SIG-M5 (cell line): ENCODE data around the gene RAPGEF4.
"Not testable (repeated sequence)": the region's sequence is repeated elsewhere in the genome, so short reads cannot be mapped to it uniquely, and the experiment has no call there.

ENCODE experiments used
- DNase-seq: peaks from one replicate; lab custom pipeline; 2025; lab: John Stamatoyannopoulos, UW

RAPGEF4 gene

DNA sequence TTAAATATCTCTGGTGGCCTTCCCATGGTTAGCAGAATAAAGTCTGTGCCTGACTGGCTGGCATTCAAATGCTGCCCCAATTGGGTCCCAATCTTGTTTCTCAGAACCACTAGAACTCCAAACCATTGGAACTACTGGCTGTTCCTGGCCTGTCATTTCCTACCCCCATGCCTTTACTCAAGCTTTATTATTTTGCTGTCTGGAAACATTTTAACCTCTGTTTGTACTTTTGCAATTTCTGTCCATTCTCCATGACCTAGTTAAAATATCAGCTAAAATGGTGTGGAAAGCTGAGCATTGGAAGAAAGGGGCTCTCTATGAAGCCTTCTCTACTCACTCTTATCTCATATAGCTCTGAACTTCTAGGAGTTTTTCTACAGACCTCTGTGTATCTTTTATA is 38.7 kb downstream of the RAPGEF4 start:
- no peak for DNase-seq

GRCh38 chr2:172775319-172775718 is 39.7 kb downstream of the RAPGEF4 start:
- DNase-seq, result no peak

GRCh38 chr2:172777431-172777830 is 41.8 kb downstream of the RAPGEF4 start:
- DNase-seq, result no peak

DNA sequence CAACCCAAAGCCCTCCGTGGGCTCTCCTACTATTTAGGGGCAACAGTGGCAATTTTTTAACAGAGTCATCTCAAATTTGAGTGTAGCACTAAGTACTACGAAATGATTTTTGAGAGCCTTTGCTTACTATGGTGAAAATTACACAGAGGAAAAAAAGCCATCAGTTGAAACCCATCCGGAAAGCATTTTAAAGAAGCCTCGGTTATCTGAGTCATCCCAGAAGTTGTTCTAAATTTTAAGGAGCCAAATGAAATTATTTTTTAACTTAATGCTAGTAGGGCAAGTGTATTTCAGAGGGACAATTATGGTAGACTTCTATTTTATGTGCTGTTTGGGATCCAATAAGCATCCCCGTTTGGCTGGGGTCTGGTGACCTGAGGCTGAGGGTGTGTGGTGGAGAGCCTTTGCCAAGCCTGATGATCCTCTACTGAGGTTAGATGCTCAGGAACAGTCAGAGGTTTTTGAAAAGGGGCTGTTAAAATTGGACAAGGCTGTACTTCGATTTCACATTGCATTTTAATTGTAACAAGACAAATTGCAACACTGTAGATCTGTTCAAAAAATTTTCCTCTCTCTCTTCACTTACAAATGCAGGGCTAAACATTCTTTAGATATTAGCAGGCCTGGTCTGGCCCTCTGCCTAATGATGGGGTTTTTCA is 47.0 kb downstream of the RAPGEF4 start:
- no peak for DNase-seq

GRCh38 chr2:172783165-172783898 is 47.7 kb downstream of the RAPGEF4 start:
- DNase-seq, result no peak

DNA sequence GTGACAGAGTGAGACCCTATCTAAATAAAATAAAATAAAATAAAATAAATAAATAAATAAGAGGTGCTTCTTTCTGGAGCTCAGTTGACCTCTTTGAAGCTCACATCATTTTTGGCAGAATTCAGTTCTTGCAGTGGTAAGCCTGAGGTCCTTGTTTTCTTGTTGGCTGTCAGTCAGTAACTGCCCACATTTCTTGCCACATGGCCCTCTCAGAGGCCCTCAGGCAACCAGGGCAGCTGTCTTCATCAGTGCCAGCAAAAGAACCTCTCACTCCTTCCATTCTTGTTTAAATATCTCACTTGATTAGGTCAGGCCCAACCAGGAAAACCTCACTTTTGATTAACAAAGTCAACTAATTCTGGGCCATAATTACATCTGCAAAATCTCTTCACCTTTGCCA is 53.2 kb downstream of the RAPGEF4 start:
- DNase-seq, result no peak

DNA sequence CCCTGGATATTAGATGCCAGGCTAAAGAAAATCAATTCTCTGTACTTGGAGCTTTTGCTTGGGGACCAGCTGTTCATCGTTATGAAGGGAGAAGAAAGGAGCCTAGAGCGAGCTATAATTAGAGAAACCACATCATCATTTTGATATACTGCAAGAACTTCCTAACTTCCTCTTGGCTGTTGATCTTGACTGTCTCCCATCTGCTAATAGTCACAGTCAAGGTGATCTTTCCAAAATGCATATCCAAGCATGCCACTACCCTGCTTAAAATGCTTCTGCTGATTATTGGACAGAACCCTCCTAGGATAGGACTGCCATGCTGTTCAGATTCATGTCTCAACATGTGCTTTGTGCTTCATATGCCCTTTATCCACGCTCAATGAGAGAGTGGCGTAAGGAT is 54.8 kb downstream of the RAPGEF4 start:
- no peak for DNase-seq

DNA sequence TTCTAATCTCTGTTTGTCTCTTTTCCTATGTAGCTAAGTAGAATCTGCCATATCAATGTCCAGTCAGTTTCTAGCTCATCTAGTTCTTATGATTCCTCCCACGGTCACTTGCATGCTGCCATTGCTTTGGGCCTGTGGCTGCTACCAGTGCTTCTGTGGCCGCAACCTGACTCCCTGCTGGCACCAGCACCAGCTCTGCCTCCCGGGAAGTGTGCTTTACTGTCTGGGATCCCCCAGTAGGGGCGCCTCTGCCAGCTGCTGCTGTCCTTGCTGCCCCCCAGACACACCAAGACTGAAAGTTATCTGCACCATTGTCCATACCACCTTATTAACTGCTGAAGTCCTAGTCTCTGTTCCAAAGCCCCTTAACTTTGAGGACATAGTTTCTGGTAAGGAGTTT is 56.3 kb downstream of the RAPGEF4 start:
- no peak for DNase-seq

DNA sequence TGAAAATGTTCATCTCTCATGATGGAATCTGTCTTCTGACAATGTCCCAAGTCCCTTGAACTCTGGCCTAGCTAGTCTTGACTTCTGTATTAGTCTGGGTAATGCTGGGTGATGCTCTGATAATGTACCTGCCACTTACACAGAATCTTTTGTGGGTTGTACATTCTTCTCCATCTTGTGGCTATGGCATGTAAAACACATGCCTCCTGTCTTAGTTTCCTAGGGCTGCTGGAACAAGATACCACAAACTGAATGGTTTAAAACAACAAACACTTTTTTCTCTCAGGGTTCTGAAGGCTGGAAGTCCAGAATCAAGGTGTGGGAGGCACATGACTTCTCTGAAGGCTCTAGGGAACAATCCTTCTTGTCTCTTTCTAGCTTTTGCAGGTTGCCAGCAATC is 57.1 kb downstream of the RAPGEF4 start:
- no peak for DNase-seq

DNA sequence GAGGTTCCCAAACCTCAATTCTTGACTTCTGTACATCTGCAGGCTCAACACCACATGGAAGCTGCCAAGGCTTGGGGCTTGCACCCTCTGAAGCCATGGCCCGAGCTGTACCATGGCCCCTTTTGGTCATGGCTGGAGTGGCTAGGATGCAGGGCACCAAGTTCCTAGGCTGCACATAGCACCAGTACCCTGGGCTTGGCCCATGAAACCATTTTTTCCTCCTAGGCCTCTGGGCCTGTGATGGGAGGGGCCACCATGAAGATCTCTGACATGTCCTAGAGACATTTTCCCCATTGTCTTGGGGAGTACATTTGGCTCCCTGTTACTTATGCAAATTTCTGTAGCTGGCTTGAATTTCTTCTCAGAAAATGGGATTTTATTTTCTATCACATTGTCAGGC is 67.7 kb downstream of the RAPGEF4 start:
- not testable (repeated sequence) for DNase-seq

DNA sequence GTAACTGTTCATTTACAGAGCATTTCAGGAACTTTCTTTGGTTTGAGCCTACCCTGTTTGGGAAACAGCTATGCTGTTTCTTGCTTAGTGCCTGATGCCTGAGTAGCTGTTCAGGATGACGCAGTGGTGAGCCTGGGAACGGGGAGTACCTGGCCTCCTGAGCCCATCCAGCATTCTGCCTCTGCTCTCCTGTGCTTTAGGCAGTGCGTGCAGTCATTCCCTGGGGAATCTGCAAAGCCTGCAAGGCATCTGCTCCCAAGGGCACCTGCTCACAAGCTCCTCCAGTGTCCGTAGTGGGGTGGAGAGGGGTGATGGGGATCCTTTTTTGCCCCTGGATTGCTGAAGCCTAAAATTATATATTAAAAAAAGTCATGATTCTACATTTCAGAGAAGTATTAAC is 68.8 kb downstream of the RAPGEF4 start:
- no peak for DNase-seq

DNA sequence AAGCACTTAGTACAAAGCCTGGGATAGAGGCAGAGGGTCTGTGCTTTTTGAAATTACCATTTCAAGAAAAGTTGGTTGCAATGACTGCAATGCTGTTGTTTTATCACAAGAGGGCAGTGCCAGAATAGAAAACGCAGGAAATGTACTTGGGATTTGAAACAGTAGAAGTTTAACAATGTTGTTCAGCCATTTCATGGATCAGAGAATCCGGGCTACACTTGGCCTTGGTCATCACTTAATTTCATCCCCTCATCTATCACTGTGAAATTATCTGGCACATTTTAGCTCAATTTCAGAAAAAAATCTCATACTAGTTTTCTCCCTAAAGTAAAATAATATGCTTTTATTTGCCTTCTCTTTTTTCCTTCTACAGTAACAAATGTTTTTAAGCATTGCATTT is 70.8 kb downstream of the RAPGEF4 start:
- DNase-seq, result no peak

DNA sequence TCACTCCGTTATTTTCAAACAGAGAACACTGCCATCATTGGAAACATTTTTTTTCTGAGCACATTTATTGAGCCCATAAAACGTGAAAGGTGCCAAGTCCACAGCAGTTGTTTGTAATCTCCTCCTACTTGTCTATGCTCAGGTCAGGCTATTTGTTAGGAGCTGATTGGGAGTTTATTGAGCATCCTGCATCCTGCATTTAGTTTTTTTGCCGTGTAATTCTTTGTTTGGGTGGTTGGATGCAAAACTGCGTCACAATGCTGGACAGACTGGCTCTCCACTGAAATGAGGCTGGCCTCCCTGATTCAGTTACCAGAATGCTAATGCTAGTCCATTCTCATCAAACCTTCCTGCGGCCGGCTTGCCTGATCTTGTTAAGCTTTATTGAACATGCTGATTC is 71.4 kb downstream of the RAPGEF4 start:
- DNase-seq, result no peak

DNA sequence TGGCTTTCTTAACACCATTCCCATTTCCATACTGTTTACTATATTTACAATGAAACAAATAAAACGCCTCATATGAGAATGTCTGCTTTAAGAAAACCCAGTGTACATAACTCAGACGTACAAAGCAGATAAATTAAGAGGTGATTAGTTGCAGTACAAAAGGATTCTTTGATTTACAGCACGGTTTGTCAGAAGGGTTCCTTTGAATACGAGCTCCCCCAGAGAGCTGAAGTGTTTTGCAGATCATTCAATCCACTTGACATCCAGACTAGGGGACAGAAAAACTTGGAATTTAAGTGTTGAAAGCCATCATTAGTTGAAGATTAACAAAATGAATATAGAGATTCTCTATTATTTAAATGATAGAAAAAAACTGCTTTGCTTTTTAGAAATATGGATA is 72.5 kb downstream of the RAPGEF4 start:
- no peak for DNase-seq

- no peak for DNase-seq
Measured at GRCh38 chr2:172811027-172811426, 75.4 kb downstream of the RAPGEF4 start.

- no peak for DNase-seq
Measured at GRCh38 chr2:172812158-172812744, 76.6 kb downstream of the RAPGEF4 start.

GRCh38 chr2:172813314-172813888 is 77.8 kb downstream of the RAPGEF4 start:
- no peak for DNase-seq

GRCh38 chr2:172817411-172817810 is 81.8 kb downstream of the RAPGEF4 start:
- no peak for DNase-seq

DNA sequence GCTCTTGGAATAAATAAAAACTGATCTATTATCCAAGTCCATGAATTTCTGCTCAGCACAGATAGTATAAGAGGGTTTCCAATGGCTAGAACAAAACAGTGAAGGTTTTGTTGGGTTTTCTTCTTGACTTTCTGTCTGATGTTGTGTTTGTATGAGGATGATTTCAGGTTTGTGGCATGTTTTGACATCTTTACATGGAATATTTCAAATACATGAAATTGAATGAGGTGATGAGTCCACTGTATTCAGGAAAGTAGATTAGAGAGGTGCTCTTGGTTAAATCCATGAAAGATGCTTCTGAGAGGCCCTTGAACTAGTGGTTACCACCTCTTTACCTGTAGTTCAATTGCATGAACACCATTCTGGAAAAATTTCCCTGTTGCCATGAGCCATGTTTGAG is 84.3 kb downstream of the RAPGEF4 start:
- DNase-seq, result no peak

DNA sequence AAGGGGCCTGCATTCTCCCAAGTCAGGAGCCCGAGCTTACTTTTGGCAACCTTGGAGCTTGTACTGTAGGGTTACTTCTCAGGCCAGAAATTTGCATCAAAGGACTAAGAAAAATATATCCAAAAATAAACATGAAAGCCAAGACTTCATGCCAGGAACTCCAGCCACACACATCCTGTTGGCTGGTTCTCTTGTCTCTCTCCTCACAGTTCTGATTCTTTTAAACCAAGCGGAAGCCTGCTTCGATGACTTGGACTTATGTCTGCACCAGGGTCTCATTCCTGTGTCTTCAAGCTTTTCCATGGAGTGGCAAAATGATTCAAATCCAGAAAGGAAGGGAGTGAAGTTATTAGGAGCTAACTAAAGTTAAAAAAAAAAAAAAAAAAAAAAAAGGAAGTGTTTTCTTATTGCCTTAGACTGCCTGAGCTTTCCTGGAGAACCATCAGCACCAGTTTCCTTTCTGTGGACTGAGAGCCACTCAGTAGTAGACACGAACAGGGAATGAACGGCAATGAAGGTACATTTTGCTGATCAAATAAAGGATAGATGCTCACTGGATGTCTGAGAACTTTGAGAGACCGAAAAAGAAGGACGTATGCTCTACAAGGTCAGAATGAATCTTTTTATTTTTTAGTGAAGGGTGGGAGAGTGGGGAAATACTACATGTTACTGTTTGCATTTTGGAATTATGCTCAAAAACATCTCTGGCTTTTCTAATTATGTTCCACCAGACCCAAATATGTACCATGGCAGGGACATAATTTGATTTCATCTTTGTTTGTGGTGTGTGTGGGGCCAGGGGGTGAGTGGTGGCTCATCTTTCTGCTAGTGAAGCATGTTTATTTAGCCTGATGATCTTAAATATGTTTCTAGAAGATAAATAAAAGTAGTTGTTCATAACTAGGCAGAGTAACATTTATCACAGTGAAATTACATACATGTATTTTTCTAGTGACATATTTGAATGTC is 86.0 kb downstream of the RAPGEF4 start:
- no peak for DNase-seq

- no peak for DNase-seq
Measured at GRCh38 chr2:172822585-172822984, 86.9 kb downstream of the RAPGEF4 start.

DNA sequence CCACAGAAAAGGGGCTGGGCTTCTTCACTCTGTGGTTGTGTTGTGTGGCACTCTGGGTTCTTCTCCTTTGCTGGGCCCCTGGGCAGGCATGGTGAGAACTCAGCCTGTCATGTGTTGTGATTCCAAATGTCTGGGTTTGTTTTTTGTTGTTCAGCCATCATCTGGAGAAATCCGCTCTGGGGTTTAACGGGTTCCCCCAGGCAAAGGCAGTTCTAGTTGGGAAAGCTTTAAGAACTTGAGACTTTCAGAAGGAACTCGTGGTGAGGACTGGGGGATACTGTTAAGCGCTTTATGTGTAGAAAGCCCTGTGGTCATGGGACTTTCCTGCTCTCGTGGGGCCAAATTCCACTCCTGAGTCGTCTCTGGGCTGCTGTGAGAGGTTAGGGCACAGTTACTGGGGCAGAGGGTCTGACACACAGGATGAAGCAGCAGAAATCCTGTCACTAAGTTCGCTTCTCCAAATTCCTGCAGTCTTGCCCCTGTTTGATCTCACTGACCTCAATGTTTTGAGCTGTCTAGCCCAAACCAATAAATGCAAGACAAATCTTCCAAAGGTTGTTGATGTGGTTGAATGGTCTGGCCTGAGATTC is 87.7 kb downstream of the RAPGEF4 start:
- DNase-seq, result no peak
